Measurements from ENCODE around the gene FANK1. TPM values are rescaled to one million over a fixed set of nuclear protein-coding genes. Genes with fewer than 3 reads are reported as not detected.
"Not testable (repeated sequence)": the region's sequence is repeated elsewhere in the genome, so short reads cannot be mapped to it uniquely, and the experiment has no call there.

Gene FANK1
- total RNA-seq, 1 experiment from 2014 or later = 2.5 TPM

- H3K27me3 ChIP-seq (ENCODE audit: control insufficient read depth, insufficient read depth, low read length) = no peaks in the 10 kb centered on the region
- H3K36me3 ChIP-seq (replicated peaks; ENCODE audit: control insufficient read depth, insufficient read depth, low read length) = no peaks in the 10 kb centered on the region
- H3K4me3 ChIP-seq (ENCODE audit: insufficient read depth, low read depth, low read length) = no peak overlapping the region
- no peak for DNase-seq
Observed at GRCh38 chr10:125929618-125930017, 33.3 kb downstream of the FANK1 start.

DNA sequence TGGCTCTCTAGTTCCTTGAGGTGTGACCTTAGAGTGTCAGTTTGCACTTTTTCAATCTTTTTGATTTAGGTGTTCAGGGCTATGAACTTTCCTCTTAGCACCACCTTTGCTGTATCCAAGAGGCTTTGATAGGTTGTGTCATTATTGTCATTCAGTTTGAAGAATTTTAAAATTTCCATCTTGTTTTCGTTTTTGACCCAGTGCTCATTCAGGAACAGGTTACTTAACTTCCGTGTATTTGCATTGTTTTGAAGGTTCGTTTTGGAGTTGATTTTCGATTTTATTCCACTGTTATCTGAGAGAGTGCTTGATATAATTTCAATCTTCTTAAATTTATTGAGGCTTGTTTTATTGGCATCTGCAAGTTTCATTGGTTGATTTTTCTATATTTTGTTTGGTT lies 37.3 kb downstream of the FANK1 start:
- no peak overlapping the region for H3K4me3 ChIP-seq (ENCODE audit: insufficient read depth, low read depth, low read length)

DNA sequence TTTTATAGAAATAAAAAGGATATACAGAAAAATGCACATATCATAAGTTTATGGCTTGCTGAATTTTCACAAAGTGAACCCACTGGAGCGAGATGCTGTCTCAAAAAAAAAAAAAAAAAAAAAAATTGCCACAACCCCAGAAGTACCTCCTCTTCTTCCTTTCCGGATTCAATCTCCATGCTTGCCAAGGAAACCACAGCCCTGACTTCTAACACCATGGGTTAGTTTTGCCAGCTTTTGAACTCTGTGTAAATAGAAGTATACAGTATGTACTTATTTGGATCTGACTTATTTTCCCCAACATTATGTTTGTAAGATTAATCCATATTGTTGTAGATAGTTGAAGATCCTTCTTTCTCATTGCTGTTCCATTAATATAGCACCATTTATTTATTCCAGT lies 40.0 kb downstream of the FANK1 start:
- Histone ChIP-seq H3K27me3 (ENCODE audit: control insufficient read depth, insufficient read depth, low read length) (no peaks in the 10 kb centered on the region), H3K36me3 (replicated peaks; ENCODE audit: control insufficient read depth, insufficient read depth, low read length) (no peaks in the 10 kb centered on the region)
- no peak for DNase-seq

More for the DNA sequence above, 37.3 kb downstream of the FANK1 start:
- no peak for DNase-seq
- Histone ChIP-seq H3K36me3 (replicated peaks; ENCODE audit: control insufficient read depth, insufficient read depth, low read length) (no peaks in the 10 kb centered on the region), H3K27me3 (ENCODE audit: control insufficient read depth, insufficient read depth, low read length) (no peaks in the 10 kb centered on the region)

DNA sequence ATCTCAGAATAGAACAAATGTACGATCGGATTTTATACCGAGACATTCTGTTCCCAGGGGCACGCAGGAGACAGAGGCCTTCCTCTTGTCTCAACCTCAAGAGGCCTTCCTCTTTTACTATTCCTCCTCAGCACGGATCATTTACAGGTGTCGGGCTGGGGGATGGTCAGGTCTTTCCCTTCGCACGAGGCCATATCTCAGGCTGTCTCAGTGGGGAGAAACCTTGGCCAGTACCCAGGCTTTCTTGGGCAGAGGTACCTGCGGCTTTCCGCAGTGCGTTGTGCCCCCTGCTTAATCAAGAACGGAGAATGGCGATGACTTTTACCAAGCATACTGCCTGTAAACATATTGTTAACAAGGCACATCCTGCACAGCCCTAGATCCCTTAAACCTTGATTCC lies 44.2 kb downstream of the FANK1 start:
- no peaks in the 10 kb centered on the region for H3K27me3 ChIP-seq (ENCODE audit: control insufficient read depth, insufficient read depth, low read length)
- H3K4me3 ChIP-seq (ENCODE audit: insufficient read depth, low read depth, low read length) = no peak overlapping the region
- H3K36me3 ChIP-seq (replicated peaks; ENCODE audit: control insufficient read depth, insufficient read depth, low read length) = no peaks in the 10 kb centered on the region
- no peak for DNase-seq

More for the DNA sequence above, 40.0 kb downstream of the FANK1 start:
- no peak overlapping the region for H3K4me3 ChIP-seq (ENCODE audit: insufficient read depth, low read depth, low read length)

DNA sequence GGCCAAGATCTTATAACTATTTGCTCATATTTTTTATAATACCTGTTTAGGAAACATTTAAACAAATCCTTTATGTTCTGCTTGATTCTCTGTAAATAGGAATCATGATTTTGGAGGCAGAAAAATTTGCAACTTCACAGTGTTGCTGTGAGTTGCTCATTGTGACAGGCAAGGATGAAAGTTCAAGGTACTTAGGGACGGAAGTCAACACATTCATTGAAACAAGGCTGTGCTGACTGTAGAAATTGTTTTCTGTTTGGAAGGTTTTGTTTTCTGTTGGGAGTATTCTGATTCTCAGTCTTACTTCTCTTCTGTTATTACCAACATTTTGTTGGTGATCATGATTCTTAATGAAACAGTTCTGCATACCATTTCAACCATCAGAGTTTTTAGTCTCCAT lies 54.9 kb downstream of the FANK1 start:
- Histone ChIP-seq H3K36me3 (replicated peaks; ENCODE audit: control insufficient read depth, insufficient read depth, low read length) (no peaks in the 10 kb centered on the region), H3K27me3 (ENCODE audit: control insufficient read depth, insufficient read depth, low read length) (no peaks in the 10 kb centered on the region), H3K4me3 (ENCODE audit: insufficient read depth, low read depth, low read length) (no peak overlapping the region)
- DNase-seq = no peak

GRCh38 chr10:125953778-125954385 lies 57.5 kb downstream of the FANK1 start:
- Histone ChIP-seq H3K36me3 (replicated peaks; ENCODE audit: control insufficient read depth, insufficient read depth, low read length) (no peaks in the 10 kb centered on the region), H3K4me3 (ENCODE audit: insufficient read depth, low read depth, low read length) (no peak overlapping the region), H3K27me3 (ENCODE audit: control insufficient read depth, insufficient read depth, low read length) (no peaks in the 10 kb centered on the region)
- no peak for DNase-seq

DNA sequence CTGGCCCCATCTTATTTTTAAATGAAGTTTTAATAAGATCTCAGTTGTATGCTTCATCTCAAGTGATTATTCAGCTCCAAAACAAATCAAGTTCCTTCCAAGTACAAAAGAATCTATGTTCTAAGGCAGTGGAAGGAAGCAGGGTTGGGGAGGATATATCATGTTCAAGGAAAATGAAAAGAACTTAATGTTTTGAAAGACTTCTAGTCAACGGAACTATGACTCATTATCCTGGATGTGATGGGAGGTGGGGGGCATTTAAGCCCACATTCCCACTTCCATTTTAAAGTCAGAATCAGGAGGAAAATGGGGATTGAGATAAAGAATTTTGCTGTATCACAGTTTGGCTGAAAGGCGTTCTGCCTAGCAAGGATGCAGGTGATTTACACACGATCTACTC lies 59.4 kb downstream of the FANK1 start:
- Histone ChIP-seq H3K36me3 (replicated peaks; ENCODE audit: control insufficient read depth, insufficient read depth, low read length) (no peaks in the 10 kb centered on the region), H3K4me3 (ENCODE audit: insufficient read depth, low read depth, low read length) (no peak overlapping the region), H3K27me3 (ENCODE audit: control insufficient read depth, insufficient read depth, low read length) (no peaks in the 10 kb centered on the region)
- no peak for DNase-seq

DNA sequence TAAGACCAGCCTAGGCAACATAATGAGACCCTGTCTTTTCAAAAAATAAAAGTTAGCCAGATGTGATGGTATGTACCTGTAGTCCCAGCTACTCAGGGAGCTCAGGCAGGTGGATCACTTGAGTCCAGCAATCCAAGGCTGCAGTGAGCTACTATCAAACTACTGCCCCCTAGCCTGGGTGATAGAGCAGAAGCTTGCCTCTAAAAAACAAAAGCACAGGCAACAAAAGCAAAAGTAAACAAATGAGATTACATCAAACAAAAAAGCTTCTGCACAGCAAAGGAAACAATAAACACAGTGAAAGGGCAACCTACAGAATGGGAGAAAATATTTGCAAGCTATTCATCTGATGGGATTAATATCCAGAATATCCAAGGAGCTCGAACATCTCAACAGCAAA lies 65.4 kb downstream of the FANK1 start:
- Histone ChIP-seq H3K36me3 (replicated peaks; ENCODE audit: control insufficient read depth, insufficient read depth, low read length) (no peaks in the 10 kb centered on the region), H3K4me3 (ENCODE audit: insufficient read depth, low read depth, low read length) (no peak overlapping the region), H3K27me3 (ENCODE audit: control insufficient read depth, insufficient read depth, low read length) (no peaks in the 10 kb centered on the region)
- peak; percentile 30 for DNase-seq

DNA sequence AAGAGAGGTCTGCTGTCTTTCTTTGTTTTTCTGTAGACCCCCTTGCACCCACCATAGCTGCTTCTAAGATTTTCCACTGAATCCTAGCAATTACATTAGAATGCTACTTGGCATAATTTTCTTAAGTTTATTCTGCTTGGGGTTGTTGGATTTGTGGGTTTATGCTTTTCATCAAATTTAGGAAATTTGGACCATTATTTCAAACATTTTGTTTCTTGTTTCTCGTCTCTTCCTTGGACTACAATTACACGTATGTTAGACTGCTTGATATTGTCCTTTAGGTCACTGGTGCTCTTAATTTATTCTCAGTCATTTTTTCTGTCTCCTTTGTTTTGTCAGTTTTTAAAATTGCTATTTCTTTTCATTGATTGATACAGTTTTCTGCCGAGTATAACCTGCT lies 65.8 kb downstream of the FANK1 start:
- no peaks in the 10 kb centered on the region for H3K36me3 ChIP-seq (replicated peaks; ENCODE audit: control insufficient read depth, insufficient read depth, low read length)
- DNase-seq = no peak
- no peak overlapping the region for H3K4me3 ChIP-seq (ENCODE audit: insufficient read depth, low read depth, low read length)
- no peaks in the 10 kb centered on the region for H3K27me3 ChIP-seq (ENCODE audit: control insufficient read depth, insufficient read depth, low read length)

- Histone ChIP-seq H3K27me3 (ENCODE audit: control insufficient read depth, insufficient read depth, low read length) (no peaks in the 10 kb centered on the region), H3K36me3 (replicated peaks; ENCODE audit: control insufficient read depth, insufficient read depth, low read length) (no peaks in the 10 kb centered on the region), H3K4me3 (ENCODE audit: insufficient read depth, low read depth, low read length) (no peak overlapping the region)
- DNase-seq = no peak
Observed at GRCh38 chr10:125964558-125964957, 68.2 kb downstream of the FANK1 start.

DNA sequence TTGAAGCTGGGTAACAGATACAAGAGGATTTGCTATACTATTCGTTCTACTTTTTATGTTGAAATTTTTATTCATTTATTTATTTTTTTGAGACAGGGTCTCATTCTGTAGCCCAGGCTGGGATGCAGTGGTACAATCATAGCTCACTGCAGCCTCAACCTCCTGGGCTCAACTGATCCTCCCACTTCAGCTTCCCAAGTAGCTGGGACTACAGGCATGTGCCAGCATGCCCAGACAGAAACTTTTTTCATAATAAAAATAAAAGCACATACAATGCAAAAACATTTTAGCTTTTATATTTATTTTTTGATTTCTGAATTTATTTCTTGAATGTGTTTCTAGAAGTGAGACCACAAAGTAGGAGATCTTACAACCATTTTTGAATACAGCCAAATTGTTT lies 71.2 kb downstream of the FANK1 start:
- H3K36me3 ChIP-seq (replicated peaks; ENCODE audit: control insufficient read depth, insufficient read depth, low read length) = no peaks in the 10 kb centered on the region
- no peak for DNase-seq
- H3K4me3 ChIP-seq (ENCODE audit: insufficient read depth, low read depth, low read length) = no peak overlapping the region
- H3K27me3 ChIP-seq (ENCODE audit: control insufficient read depth, insufficient read depth, low read length) = no peaks in the 10 kb centered on the region

- not testable (repeated sequence) for DNase-seq; H3K27me3 ChIP-seq (ENCODE audit: control insufficient read depth, insufficient read depth, low read length); H3K36me3 ChIP-seq (replicated peaks; ENCODE audit: control insufficient read depth, insufficient read depth, low read length); H3K4me3 ChIP-seq (ENCODE audit: insufficient read depth, low read depth, low read length)
Observed at GRCh38 chr10:125970077-125970630, 73.8 kb downstream of the FANK1 start.

GRCh38 chr10:125976960-125977605 lies 80.7 kb downstream of the FANK1 start:
- H3K4me3 ChIP-seq (ENCODE audit: insufficient read depth, low read depth, low read length) = no peak overlapping the region
- H3K36me3 ChIP-seq (replicated peaks; ENCODE audit: control insufficient read depth, insufficient read depth, low read length) = no peaks in the 10 kb centered on the region
- no peak for DNase-seq
- no peaks in the 10 kb centered on the region for H3K27me3 ChIP-seq (ENCODE audit: control insufficient read depth, insufficient read depth, low read length)

DNA sequence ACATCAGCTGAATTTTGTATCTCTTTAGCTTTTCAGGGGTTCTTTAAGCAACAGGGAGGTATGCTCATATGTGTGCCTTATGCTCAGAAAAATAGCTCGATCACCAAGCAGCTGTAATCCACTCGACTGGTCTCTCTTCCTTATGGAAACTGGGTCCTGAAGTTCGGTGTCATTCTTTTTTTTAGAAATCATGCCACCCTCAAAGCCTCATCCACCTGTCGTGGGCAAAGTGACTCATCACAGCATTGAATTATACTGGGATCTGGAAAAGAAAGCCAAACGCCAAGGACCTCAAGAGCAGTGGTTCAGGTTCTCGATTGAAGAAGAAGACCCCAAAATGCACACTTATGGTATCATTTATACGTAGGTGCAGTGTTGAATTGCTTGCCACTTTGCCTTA lies 83.6 kb downstream of the FANK1 start:
- H3K36me3 ChIP-seq (replicated peaks; ENCODE audit: control insufficient read depth, insufficient read depth, low read length) = no peaks in the 10 kb centered on the region
- DNase-seq = no peak
- no peak overlapping the region for H3K4me3 ChIP-seq (ENCODE audit: insufficient read depth, low read depth, low read length)
- no peaks in the 10 kb centered on the region for H3K27me3 ChIP-seq (ENCODE audit: control insufficient read depth, insufficient read depth, low read length)

DNA sequence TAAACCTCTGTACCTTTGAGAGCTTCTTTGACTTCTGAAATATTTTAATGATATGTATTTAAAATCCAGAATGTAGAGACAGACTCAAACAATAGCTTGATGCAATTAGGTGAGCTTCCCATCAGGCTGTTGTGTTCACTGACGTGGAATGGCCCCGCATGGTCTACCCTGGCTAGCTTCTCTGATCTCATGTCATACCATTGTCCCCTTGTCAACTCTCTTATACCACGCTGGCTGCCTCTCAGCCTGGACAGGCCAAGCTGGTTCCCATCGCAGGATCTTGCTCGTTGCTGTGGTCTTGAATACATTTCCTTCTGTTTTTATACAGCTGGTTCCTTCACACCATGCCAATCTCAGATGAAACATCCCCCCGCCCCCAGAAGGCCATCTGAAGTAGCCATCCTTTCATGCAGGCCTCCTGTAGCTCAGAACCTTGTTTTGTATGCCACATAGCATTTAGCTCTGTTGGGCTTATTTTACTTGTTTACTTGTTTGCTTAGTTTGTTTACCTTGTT lies 84.2 kb downstream of the FANK1 start:
- DNase-seq = no peak
- Histone ChIP-seq H3K36me3 (replicated peaks; ENCODE audit: control insufficient read depth, insufficient read depth, low read length) (no peaks in the 10 kb centered on the region), H3K4me3 (ENCODE audit: insufficient read depth, low read depth, low read length) (no peak overlapping the region), H3K27me3 (ENCODE audit: control insufficient read depth, insufficient read depth, low read length) (no peaks in the 10 kb centered on the region)
